Neutrophil (primary cell): ENCODE measurements around the gene NLGN4X.

ENCODE experiments used
- H3K27ac ChIP-seq: fragments of 200-600 bp; sonication (generic); 2 replicates; pipeline ENCODE4 v1.5.1; 2016; ENCODE audit warnings: mild to moderate bottlenecking, moderate library complexity
- H3K27me3 ChIP-seq: fragments of 200-600 bp; sonication (generic); 2 replicates; pipeline ENCODE4 v1.6.0; 2016; ENCODE audit warnings: mild to moderate bottlenecking
- H3K36me3 ChIP-seq: fragments of 200-600 bp; sonication (generic); 2 replicates; pipeline ENCODE4 v1.5.1; 2017
- H3K4me1 ChIP-seq, 2 experiments: fragments of 200-600 bp in 1 of 2; sonication (generic) in 1 of 2; 1 replicate in 1 of 2; 2 replicates in 1 of 2; pipeline versions ENCODE4 v1.5.1 to v1.6.1; 2013 to 2016; ENCODE audit warnings: low read depth in 1 of 2, low read length in 1 of 2, mild to moderate bottlenecking in 1 of 2, moderate library complexity in 1 of 2; ENCODE audit not compliant: control insufficient read depth in 1 of 2, insufficient read depth in 1 of 2
- H3K4me3 ChIP-seq, 2 experiments: fragments of 200-600 bp in 1 of 2; sonication (generic) in 1 of 2; 1 replicate in 1 of 2; 2 replicates in 1 of 2; pipeline ENCODE4 v1.5.1; 2013 to 2016; ENCODE audit warnings: low read depth in 1 of 2, low read length in 1 of 2, mild to moderate bottlenecking in 1 of 2, moderate library complexity in 1 of 2
- H3K9me3 ChIP-seq: fragments of 200-600 bp; sonication (generic); 2 replicates; pipeline ENCODE4 v1.5.1; 2016
- TF ChIP-seq, protein P1 (sequence below): fragments of 200-600 bp; sonication (generic); IDR thresholded peaks from 2 replicates; pipeline ENCODE4 v1.5.1; 2016; ENCODE audit warnings: antibody characterized with exemption

The NLGN4X gene

DNA sequence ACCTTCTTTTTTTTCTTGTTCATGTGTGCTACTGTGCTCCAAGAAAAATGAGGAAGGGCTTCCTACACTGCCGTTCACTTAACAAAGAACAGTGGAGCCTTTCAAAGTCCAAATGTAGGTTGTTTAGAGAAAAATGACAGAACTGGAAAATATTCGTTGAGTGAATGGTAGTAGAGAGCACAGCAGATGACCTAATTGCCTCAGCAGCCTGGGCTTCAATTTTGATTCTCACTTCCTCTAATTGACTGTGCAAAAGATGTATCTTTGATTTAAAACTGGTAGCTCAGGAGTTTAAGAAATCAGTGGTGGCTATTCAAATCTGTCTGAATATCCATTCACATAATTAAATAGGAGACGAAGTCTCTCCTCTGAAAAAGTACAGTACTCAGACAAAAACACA, 5.2 kb downstream of the NLGN4X start:
- Histone ChIP-seq H3K4me1 (no peaks in the 10 kb centered on the region), H3K27me3 (peaks cover 33% of the 10 kb centered on the region), H3K4me3 (no peak overlapping the region), H3K36me3 (no peaks in the 10 kb centered on the region), H3K9me3 (no peaks in the 10 kb centered on the region), H3K27ac (no peak overlapping the region)
- TF ChIP-seq, protein P1, sequence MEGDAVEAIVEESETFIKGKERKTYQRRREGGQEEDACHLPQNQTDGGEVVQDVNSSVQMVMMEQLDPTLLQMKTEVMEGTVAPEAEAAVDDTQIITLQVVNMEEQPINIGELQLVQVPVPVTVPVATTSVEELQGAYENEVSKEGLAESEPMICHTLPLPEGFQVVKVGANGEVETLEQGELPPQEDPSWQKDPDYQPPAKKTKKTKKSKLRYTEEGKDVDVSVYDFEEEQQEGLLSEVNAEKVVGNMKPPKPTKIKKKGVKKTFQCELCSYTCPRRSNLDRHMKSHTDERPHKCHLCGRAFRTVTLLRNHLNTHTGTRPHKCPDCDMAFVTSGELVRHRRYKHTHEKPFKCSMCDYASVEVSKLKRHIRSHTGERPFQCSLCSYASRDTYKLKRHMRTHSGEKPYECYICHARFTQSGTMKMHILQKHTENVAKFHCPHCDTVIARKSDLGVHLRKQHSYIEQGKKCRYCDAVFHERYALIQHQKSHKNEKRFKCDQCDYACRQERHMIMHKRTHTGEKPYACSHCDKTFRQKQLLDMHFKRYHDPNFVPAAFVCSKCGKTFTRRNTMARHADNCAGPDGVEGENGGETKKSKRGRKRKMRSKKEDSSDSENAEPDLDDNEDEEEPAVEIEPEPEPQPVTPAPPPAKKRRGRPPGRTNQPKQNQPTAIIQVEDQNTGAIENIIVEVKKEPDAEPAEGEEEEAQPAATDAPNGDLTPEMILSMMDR: no peak

DNA sequence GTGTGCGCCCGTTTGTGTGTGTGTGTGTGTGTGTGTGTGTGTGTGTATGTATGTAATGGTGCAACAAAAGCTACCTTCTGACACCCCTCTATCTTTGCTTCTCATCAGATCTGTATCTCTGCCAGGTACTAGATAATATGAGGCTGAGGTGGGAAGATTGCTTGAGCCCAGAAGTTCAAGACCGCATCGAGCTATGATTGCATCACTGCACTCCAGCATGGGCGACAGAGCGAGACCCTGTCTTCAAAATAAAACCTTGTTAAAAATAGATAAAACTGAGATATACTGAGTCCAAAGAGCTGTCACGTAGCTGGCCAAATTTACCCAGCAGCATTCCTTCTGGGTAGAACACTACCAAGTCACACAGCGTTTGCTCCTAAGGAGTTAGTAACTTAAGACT, 18.4 kb downstream of the NLGN4X start:
- TF ChIP-seq, protein P1: no peak
- no peaks in the 10 kb centered on the region for H3K9me3 ChIP-seq
- no peak overlapping the region for H3K27ac ChIP-seq
- H3K27me3 ChIP-seq: no peaks in the 10 kb centered on the region
- no peaks in the 10 kb centered on the region for H3K36me3 ChIP-seq
- H3K4me1 ChIP-seq: no peaks in the 10 kb centered on the region
- no peak overlapping the region for H3K4me3 ChIP-seq

DNA sequence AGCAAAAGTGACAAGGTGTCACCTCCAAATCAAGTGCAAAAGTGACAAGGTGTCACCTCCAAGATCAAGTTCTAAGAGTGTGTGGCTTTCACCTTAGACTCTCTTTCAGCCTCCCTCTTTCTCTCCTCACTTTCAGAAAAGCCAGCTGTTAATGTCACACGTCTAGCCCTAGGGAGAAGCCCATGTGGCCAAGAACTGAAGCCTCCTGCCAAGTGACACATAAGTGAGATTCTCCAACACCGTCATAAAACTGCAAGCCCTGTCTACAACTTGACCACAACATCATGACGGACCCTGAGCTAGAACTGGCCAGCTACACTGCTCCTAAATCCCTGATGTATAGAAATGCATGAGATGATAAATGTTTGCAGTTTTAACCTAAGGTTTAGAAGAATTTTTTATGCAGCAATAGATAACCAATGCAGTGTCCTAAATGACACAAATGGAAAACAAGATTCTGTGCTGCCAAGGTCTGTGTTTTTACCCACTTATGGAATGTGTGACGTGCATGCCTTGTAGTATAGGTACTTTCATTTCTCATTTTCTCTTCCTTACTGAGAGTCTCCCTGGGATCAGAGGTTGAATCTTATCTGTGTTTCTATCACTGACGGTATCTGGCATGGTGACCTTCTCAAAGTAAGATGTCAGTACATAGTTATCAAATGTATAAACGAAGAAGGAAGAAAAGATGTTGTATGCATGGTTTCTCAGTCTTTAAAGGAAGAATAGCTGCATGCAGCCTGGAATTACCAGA, 25.0 kb downstream of the NLGN4X start:
- Histone ChIP-seq H3K4me3 (no peak overlapping the region), H3K9me3 (no peaks in the 10 kb centered on the region), H3K27me3 (no peaks in the 10 kb centered on the region), H3K27ac (no peak overlapping the region), H3K4me1 (no peaks in the 10 kb centered on the region), H3K36me3 (no peaks in the 10 kb centered on the region)
- TF ChIP-seq, protein P1: no peak

DNA sequence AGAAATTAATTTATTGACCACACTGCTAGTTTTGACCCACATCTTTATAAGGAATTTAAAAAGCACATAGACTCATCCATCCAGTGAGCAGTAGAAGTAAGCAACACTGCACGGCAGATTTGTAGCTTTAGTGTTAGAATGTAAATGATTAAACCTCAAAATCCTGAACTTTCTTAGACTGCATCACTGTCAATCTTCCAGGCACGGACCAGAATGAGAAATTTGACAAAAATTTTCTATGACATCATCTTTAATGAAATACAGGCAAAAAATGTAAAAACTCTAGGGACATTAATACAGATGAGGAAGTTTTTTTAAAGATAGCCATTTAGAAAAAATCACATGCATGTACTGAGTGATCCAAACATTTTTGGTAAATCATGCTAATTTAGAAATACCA, 29.2 kb downstream of the NLGN4X start:
- Histone ChIP-seq H3K9me3 (no peaks in the 10 kb centered on the region), H3K4me3 (no peak overlapping the region), H3K36me3 (no peaks in the 10 kb centered on the region), H3K4me1 (no peaks in the 10 kb centered on the region), H3K27ac (no peak overlapping the region), H3K27me3 (no peaks in the 10 kb centered on the region)
- TF ChIP-seq, protein P1: no peak

DNA sequence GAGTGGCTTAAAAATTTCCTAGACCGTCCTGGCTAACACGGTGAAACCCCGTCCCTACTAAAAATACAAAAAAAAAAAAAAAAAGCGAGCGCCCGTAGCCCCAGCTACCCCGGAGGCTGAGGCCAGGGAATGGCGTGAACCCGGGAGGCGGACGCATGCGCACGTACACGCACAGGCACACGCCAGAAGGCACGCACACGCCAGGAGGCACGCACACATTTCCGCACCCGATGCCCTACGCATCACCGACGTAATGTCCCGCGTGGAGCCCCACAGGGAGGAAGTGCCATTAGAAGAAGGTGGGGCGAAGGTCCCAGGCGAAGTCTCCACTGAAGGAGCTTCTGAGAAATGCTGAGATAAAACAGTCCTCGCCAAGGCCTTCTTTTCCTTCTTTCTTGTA, 41.4 kb downstream of the NLGN4X start:
- TF ChIP-seq, protein P1: no peak
- Histone ChIP-seq H3K27me3 (no peaks in the 10 kb centered on the region), H3K36me3 (no peaks in the 10 kb centered on the region)

More for the DNA sequence above, 41.4 kb downstream of the NLGN4X start:
- no peak overlapping the region for H3K4me3 ChIP-seq
- H3K9me3 ChIP-seq: no peaks in the 10 kb centered on the region
- H3K4me1 ChIP-seq: no peaks in the 10 kb centered on the region
- no peak overlapping the region for H3K27ac ChIP-seq
